Caco-2 (cell line): Measurements from ENCODE around the gene CCDC154. TPM values are rescaled to one million over a fixed set of nuclear protein-coding genes. Genes with fewer than 3 reads are reported as not detected.

Source experiments
- BruUV-seq: library from RNA; stranded (reverse); fragments of 400-500 nt; replicated peaks from 2 replicates; lab custom pipeline; 2021; lab: Mats Ljungman, UMichigan
- CTCF ChIA-PET: fragments of 300-600 bp; sonication (Branson Sonifier 250); formaldehyde crosslinking; loops from one replicate; lab custom pipeline; 2022; ENCODE audit warnings: antibody characterized with exemption; lab: Charles Lee
- POLR2A ChIA-PET: fragments of 300-600 bp; sonication (Branson Sonifier 250); formaldehyde crosslinking; loops from one replicate; lab custom pipeline; 2022; ENCODE audit warnings: antibody characterized with exemption; lab: Charles Lee
- DNase-seq, 2 experiments: peaks; one replicate each; pipeline versions ENCODE4 v3.0.0 to v3.0.0-alpha.2; 2020 to 2022
- H3K27me3 ChIP-seq: replicated peaks from 2 replicates; pipeline ENCODE4 v1.6.0; 2011; ENCODE audit warnings: low read length; ENCODE audit not compliant: control insufficient read depth, insufficient read depth
- H3K36me3 ChIP-seq: 2 replicates; pipeline ENCODE4 v1.5.1; 2011; ENCODE audit warnings: low read length; ENCODE audit not compliant: control insufficient read depth, insufficient read depth
- H3K4me1 ChIP-seq: fragments of 250-450 bp; sonication (Bioruptor Pico); 2 replicates; pipeline ENCODE4 v1.5.1; 2020; ENCODE audit warnings: mild to moderate bottlenecking
- H3K4me3 ChIP-seq: 2 replicates; pipeline ENCODE4 v1.5.1; 2011; ENCODE audit warnings: low read depth, mild to moderate bottlenecking, control low read depth, low read length
- H3K9me3 ChIP-seq: fragments of 250-450 bp; sonication (Bioruptor Pico); 2 replicates; pipeline ENCODE4 v1.5.1; 2020; ENCODE audit warnings: mild to moderate bottlenecking, moderate library complexity
- H3K27ac Mint-ChIP-seq: one replicate; pipeline ENCODE4 v1.8.0; 2022; ENCODE audit warnings: mixed read lengths; ENCODE audit not compliant: unreplicated experiment
- H3K27me3 Mint-ChIP-seq: one replicate; pipeline ENCODE4 v1.8.0; 2022; ENCODE audit warnings: mixed read lengths; ENCODE audit not compliant: insufficient read depth, unreplicated experiment
- H3K36me3 Mint-ChIP-seq: one replicate; pipeline ENCODE4 v1.8.0; 2022; ENCODE audit warnings: mild to moderate bottlenecking, mixed read lengths; ENCODE audit not compliant: insufficient read depth, unreplicated experiment
- H3K4me1 Mint-ChIP-seq: one replicate; pipeline ENCODE4 v1.8.0; 2022; ENCODE audit warnings: low read depth, mixed read lengths; ENCODE audit not compliant: unreplicated experiment
- H3K4me3 Mint-ChIP-seq: one replicate; pipeline ENCODE4 v1.8.0; 2022; ENCODE audit warnings: mild to moderate bottlenecking, moderate library complexity, mixed read lengths; ENCODE audit not compliant: unreplicated experiment
- H3K9me3 Mint-ChIP-seq: one replicate; pipeline ENCODE4 v1.8.0; 2022; ENCODE audit warnings: mixed read lengths; ENCODE audit not compliant: unreplicated experiment
- CTCF ChIP-seq, 2 experiments: fragments of 200-600 bp in 1 of 2; IDR thresholded peaks; 1 replicate in 1 of 2; 2 replicates in 1 of 2; pipeline versions ENCODE4 v1.5.1 to v1.8.0; 2011 to 2022; ENCODE audit warnings: antibody characterized with exemption in 1 of 2, control low read depth in 1 of 2, inconsistent platforms in 1 of 2, low read depth in 1 of 2, low read length in 1 of 2, mild to moderate bottlenecking in 1 of 2, moderate library complexity in 1 of 2; ENCODE audit not compliant: insufficient read depth in 1 of 2, severe bottlenecking in 1 of 2, unreplicated experiment in 1 of 2
- intact Hi-C: fragments of 100-400 bp; cut with micrococcal nuclease; formaldehyde crosslinking; loops from one replicate; pipeline ENCODE4 v1.10.0; 2022; ENCODE audit not compliant: unreplicated experiment
- total RNA-seq: library from RNA; stranded (reverse); gene quantifications from 2 replicates; pipeline ENCODE4 v1.2.3, GENCODE V29; 2022

Gene CCDC154
- total RNA-seq, 1 experiment from 2014 or later, result 1.1 TPM

GRCh38 chr16:1446296-1447080, 2.1 kb upstream of the CCDC154 start:
- H3K4me3 Mint-ChIP-seq, result no peak overlapping the region
- DNase-seq, result no peak
- no peaks in the 10 kb centered on the region for H3K4me1 Mint-ChIP-seq
- BruUV-seq, result no TSS peak
- no peaks in the 10 kb centered on the region for H3K27me3 Mint-ChIP-seq
- no peak overlapping the region for H3K4me3 ChIP-seq
- TF ChIP-seq CTCF (IDR thresholded peaks at IDR 0.05; ENCODE audit: insufficient read depth in 1 of 2, low read depth in 1 of 2, low read length in 1 of 2, severe bottlenecking in 1 of 2, unreplicated experiment in 1 of 2), result no peak
- H3K9me3 ChIP-seq, result no peaks in the 10 kb centered on the region
- no peaks in the 10 kb centered on the region for H3K36me3 Mint-ChIP-seq
- H3K9me3 Mint-ChIP-seq, result no peaks in the 10 kb centered on the region
- no peaks in the 10 kb centered on the region for H3K4me1 ChIP-seq
- ChIA-PET POLR2A (no interaction called here), CTCF (no interaction called here)
- intact Hi-C loops, result no loop called here
- no peaks in the 10 kb centered on the region for H3K27me3 ChIP-seq
- no peak overlapping the region for H3K27ac Mint-ChIP-seq
- H3K36me3 ChIP-seq, result peaks cover 1% of the 10 kb centered on the region; the same call in 1 of the 2 replicates

GRCh38 chr16:1445518-1446203, 1.3 kb upstream of the CCDC154 start:
- ChIA-PET CTCF (no interaction called here), POLR2A (no interaction called here)
- Mint-ChIP-seq H3K27me3 (no peaks in the 10 kb centered on the region), H3K9me3 (no peaks in the 10 kb centered on the region), H3K36me3 (no peaks in the 10 kb centered on the region), H3K27ac (no peak overlapping the region), H3K4me1 (no peaks in the 10 kb centered on the region), H3K4me3 (no peak overlapping the region)
- no peaks in the 10 kb centered on the region for H3K27me3 ChIP-seq
- no peaks in the 10 kb centered on the region for H3K36me3 ChIP-seq
- BruUV-seq, result TSS peak; percentile 62
- intact Hi-C loops, result no loop called here
- no peaks in the 10 kb centered on the region for H3K9me3 ChIP-seq
- no peak for DNase-seq
- H3K4me3 ChIP-seq, result no peak overlapping the region
- H3K4me1 ChIP-seq, result no peaks in the 10 kb centered on the region
- TF ChIP-seq CTCF (IDR thresholded peaks at IDR 0.05; ENCODE audit: insufficient read depth in 1 of 2, low read depth in 1 of 2, low read length in 1 of 2, severe bottlenecking in 1 of 2, unreplicated experiment in 1 of 2), result no peak

GRCh38 chr16:1444730-1445517, 568 bp upstream of the CCDC154 start:
- ChIA-PET POLR2A (no interaction called here), CTCF (no interaction called here)

More at GRCh38 chr16:1444730-1445517, 568 bp upstream of the CCDC154 start:
- no peak for DNase-seq
- Mint-ChIP-seq H3K4me1 (no peaks in the 10 kb centered on the region), H3K4me3 (no peak overlapping the region), H3K36me3 (no peaks in the 10 kb centered on the region), H3K27me3 (no peaks in the 10 kb centered on the region), H3K9me3 (no peaks in the 10 kb centered on the region), H3K27ac (no peak overlapping the region)
- intact Hi-C loops, result no loop called here
- Histone ChIP-seq H3K9me3 (no peaks in the 10 kb centered on the region), H3K4me1 (no peaks in the 10 kb centered on the region), H3K4me3 (no peak overlapping the region), H3K27me3 (no peaks in the 10 kb centered on the region), H3K36me3 (no peaks in the 10 kb centered on the region)
- no TSS peak for BruUV-seq
- TF ChIP-seq CTCF (IDR thresholded peaks at IDR 0.05; ENCODE audit: insufficient read depth in 1 of 2, low read depth in 1 of 2, low read length in 1 of 2, severe bottlenecking in 1 of 2, unreplicated experiment in 1 of 2), result no peak
